ENCODE results near the gene CRIP2. TPM values are rescaled to one million over a fixed set of nuclear protein-coding genes. Genes with fewer than 3 reads are reported as not detected.

Gene CRIP2
- total RNA-seq, 1 experiment from 2014 or later = 50.5 TPM

DNA sequence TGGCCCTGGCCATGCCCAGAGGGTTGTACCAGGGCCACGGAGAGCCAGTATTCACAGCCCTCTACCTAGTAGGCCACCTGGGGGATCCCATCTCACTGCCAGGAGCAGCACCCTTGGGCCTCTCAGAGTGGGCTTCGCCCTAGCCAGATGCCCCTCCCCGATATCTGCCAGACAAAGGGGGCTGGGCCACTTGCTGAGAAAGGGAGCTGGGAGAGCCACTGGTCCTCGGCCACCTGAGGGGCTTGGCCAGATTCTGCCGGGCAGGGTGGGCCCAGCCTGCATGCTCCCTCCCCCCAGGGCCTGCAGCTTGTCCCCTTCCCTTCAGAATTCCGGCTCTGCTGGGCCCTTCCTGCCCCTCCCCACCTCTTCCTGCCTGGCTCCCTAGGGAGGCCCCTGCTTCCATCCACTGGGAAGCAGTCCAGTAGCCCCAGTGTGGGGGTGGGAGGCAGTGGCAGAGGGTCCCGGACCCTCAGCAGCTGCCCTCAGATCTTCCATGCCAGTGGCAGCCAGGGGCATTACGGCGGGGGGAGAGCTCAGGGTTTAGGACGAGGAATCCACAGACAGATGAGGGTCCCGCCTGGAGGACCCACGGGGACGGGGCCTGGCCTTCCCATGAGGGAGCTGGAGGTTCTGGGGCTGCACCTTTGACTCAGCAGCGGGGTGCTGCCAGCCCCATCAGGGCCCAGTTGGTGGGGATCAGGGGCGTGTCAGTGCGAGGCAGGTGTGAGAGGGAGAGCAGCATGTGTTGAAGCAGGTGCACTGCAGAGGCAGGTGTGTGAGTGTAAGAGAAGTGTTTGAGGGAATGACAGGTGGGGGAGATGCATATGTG lies 2.4 kb downstream of the CRIP2 start:
- CTCF ChIA-PET = interaction anchor here (0.7 to 1.3 kb wide), 4 partner anchors 13 to 184 kb away, joined by 3 to 6 read pairs (median 4); no protein-coding TSS in a partner anchor
- no peak for DNase-seq (ENCODE audit: unreplicated experiment)
- Mint-ChIP-seq H3K4me1 (ENCODE audit: insufficient read depth, unreplicated experiment) (peaks cover 17% of the 10 kb centered on the region), H3K9me3 (ENCODE audit: unreplicated experiment) (no peaks in the 10 kb centered on the region), H3K36me3 (ENCODE audit: insufficient read depth, unreplicated experiment) (peaks cover 8% of the 10 kb centered on the region), H3K27me3 (ENCODE audit: insufficient read depth, unreplicated experiment) (no peaks in the 10 kb centered on the region), H3K27ac (ENCODE audit: low read depth, unreplicated experiment) (no peak overlapping the region), H3K4me3 (ENCODE audit: unreplicated experiment) (peak overlapping the region; percentile 64)
- POLR2A ChIA-PET = interaction anchor here (1.1 kb wide), 1 partner anchor 42 kb away, joined by 3 read pairs; no protein-coding TSS in a partner anchor
- BruUV-seq (replicated peaks) = no TSS peak
- TF ChIP-seq CTCF (IDR thresholded peaks at IDR 0.05; ENCODE audit: unreplicated experiment) = no peak
- intact Hi-C loops (cut with micrococcal nuclease) = no loop called here

- no TSS peak for BruUV-seq (replicated peaks)
- TF ChIP-seq CTCF (IDR thresholded peaks at IDR 0.05; ENCODE audit: unreplicated experiment) = no peak
- H3K9me3 Mint-ChIP-seq (ENCODE audit: unreplicated experiment) = no peaks in the 10 kb centered on the region
- no peaks in the 10 kb centered on the region for H3K27me3 Mint-ChIP-seq (ENCODE audit: insufficient read depth, unreplicated experiment)
- CTCF ChIA-PET = interaction anchor here (0.7 to 1.2 kb wide), 2 partner anchors 12 to 184 kb away, joined by 3 read pairs; no protein-coding TSS in a partner anchor
- POLR2A ChIA-PET = no interaction called here
- no peak for DNase-seq (ENCODE audit: unreplicated experiment)
- H3K27ac Mint-ChIP-seq (ENCODE audit: low read depth, unreplicated experiment) = no peak overlapping the region
- no peak overlapping the region for H3K4me3 Mint-ChIP-seq (ENCODE audit: unreplicated experiment)
- peaks cover 18% of the 10 kb centered on the region for H3K4me1 Mint-ChIP-seq (ENCODE audit: insufficient read depth, unreplicated experiment)
- peaks cover 12% of the 10 kb centered on the region for H3K36me3 Mint-ChIP-seq (ENCODE audit: insufficient read depth, unreplicated experiment)
- intact Hi-C loops (cut with micrococcal nuclease) = no loop called here
Measured at GRCh38 chr14:105477660-105478397, 3.2 kb downstream of the CRIP2 start.

- no peak overlapping the region for H3K27ac Mint-ChIP-seq (ENCODE audit: low read depth, unreplicated experiment)
- BruUV-seq (replicated peaks) = no TSS peak
- no peak for TF ChIP-seq CTCF (IDR thresholded peaks at IDR 0.05; ENCODE audit: unreplicated experiment)
- H3K9me3 Mint-ChIP-seq (ENCODE audit: unreplicated experiment) = no peaks in the 10 kb centered on the region
- H3K4me3 Mint-ChIP-seq (ENCODE audit: unreplicated experiment) = no peak overlapping the region
- no peaks in the 10 kb centered on the region for H3K27me3 Mint-ChIP-seq (ENCODE audit: insufficient read depth, unreplicated experiment)
- peaks cover 18% of the 10 kb centered on the region for H3K4me1 Mint-ChIP-seq (ENCODE audit: insufficient read depth, unreplicated experiment)
- peaks cover 12% of the 10 kb centered on the region for H3K36me3 Mint-ChIP-seq (ENCODE audit: insufficient read depth, unreplicated experiment)
- CTCF ChIA-PET = interaction anchor here (0.5 to 1.2 kb wide), 2 partner anchors 11 to 250 kb away, joined by 3 read pairs; no protein-coding TSS in a partner anchor
- intact Hi-C loops (cut with micrococcal nuclease) = no loop called here
- POLR2A ChIA-PET = no interaction called here
- no peak for DNase-seq (ENCODE audit: unreplicated experiment)
Measured at GRCh38 chr14:105478398-105479251, 4.0 kb downstream of the CRIP2 start.

Data from MCF 10A (cell line).